ENCODE data around the gene RFC1.
A peak's percentile ranks its signal among the peaks of the same experiment; 100 is the strongest.
"Not testable (repeated sequence)": the region's sequence is repeated elsewhere in the genome, so short reads cannot be mapped to it uniquely, and the experiment has no call there.

Gene RFC1

GRCh38 chr4:39304651-39305050 lies 61.5 kb downstream of the RFC1 start:
- no peak for DNase-seq

- no peak for DNase-seq
These were observed 62.3 kb downstream of the RFC1 start for GRCh38 chr4:39303871-39304270.

- DNase-seq: no peak
These were observed 63.3 kb downstream of the RFC1 start for GRCh38 chr4:39302901-39303300.

DNA sequence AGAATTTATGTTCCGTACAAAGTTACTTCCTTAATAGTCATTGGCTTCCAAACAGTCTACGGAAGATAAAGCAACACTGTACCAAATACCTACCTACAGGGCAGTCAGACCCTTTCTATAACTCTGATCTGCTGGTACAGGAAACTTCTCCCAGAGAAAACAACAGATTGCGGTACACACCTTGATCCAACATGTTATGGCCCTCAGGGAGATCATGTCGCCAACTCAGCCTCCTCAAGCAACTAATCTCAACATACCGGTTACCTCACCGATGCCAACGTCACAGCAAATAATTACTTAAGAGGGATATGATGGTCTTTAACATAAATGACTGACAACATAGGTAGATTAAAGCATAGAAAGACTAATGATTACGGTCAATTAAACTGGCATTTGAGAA lies 70.4 kb downstream of the RFC1 start:
- DNase-seq: no peak

DNA sequence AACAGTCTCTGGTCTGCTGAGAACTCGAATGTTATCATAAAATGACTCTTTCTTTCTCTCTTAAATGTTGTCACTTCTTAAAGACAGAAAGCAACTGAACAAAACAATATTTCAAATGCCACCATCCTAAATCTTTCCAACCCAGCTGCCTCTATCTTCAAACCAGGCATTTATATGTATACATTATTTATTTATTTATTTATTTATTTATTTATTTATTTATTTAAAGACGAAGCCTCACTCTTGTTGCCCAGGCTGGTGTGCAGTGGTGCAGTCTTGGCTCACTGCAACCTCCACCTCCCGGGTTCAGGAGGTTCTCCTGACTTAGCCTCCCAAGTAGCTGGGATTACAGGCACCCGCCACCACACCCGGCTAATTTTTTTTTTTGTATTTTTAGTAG lies 73.7 kb downstream of the RFC1 start:
- DNase-seq: not testable (repeated sequence)

DNA sequence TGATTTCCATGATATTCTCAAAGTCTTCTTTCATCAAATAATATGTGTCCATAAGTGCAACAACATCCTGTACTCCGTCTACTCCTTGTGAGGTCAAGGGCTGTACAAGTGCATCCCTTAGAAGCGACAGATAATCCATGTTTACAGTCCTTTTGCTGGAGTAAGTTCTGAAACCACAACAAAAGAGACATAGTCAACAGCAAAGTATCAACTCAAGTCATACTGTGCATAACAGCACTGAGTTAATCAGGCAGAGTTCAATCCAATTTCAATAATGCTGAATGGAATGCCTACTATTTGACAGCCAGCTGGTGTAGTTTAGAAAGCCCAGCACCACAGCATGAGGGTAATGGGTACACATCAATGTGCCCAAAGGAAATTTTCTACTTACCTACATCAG lies 74.5 kb downstream of the RFC1 start:
- peak; percentile 21 for DNase-seq

DNA sequence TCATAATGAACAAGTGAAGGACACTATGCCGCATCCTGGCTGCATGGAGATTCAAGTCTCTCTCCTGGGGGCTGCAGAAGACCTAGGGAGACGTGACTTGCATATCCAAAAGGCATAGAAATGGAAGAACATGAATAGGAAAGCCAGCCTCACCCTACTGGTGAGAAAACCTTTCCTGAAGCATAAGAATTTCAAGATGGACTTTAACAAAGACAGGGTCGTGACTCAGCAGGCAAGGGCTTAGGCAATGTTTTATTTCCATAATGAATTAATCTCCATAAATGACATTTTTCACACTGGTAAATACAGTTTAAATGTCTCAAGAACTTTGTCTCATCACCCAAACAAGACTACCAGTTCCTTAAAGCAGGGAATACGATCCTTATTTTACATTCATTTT lies 78.9 kb downstream of the RFC1 start:
- DNase-seq: no peak

GRCh38 chr4:39286263-39286662 lies 79.9 kb downstream of the RFC1 start:
- DNase-seq: no peak

DNA sequence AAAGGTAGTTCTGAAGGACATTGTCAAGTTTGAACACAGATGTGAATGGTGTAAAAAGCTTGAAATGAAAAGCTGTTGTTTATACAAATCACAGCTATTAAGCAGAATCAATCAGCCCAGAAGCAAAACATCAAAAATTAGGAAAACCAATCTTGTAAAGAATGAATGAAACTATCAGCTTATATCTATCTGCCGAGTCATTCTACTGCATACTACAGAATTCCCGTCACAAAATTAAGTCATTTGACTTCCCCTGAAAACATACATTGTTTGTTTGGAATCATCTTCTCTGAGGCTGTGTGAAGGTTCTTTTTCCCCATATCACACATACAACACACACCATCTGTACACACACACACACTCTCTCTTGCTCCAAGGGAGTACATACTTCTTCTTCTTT lies 80.3 kb downstream of the RFC1 start:
- no peak for DNase-seq

DNA sequence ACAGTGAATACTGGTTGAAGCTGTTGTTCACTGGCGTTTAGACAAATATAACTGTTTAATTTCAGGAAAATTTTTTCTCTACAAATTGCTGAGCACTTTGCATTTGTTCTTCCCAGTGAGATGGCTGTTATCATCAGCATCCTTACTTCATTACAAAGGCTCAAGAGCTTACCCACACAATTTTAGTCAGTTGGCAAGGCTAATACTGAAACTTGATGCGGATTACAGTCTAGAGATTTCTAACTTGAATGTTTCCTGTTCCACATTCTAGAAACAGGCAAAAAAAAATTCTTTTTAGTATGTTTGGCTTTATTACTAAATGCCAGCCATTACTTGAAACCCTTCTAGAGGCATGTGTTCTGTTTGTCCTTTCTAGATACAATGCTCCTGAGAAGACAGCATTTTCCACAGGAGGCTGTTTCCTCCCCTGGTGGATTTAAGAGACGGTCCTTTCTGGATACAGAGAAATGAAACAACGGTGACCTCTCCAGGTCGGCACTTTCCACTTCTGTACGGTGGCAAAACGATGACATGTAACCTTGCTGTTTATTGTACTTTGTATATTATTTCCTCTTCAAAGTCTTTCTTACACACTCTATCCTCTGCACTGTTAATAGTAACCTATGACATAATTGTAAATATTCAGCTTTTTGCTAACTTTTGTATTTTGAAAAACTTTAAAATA lies 80.9 kb downstream of the RFC1 start:
- DNase-seq: peak; percentile 63

DNA sequence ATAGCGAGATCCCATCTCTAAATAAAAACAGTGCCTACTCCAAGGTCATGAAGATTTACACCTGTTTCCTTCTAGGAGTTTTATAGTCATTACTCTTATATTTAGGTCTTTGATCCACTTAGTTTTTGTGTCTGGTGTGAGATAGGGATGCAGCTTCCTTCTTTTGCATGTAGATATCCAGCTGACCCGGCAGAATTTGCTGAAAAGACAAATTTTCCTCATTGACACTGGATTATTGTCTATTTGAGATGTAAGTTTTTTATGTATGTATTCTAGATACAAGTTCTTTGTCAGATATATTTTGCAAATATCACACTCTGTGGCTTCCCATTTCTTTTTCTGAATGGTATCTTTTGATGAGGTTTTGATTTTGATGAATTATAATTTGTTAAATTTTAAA lies 85.4 kb downstream of the RFC1 start:
- DNase-seq: no peak

- no peak for DNase-seq
These were observed 86.7 kb downstream of the RFC1 start for GRCh38 chr4:39279416-39279815.

- no peak for DNase-seq
These were observed 87.7 kb downstream of the RFC1 start for GRCh38 chr4:39278476-39278875.

GRCh38 chr4:39277661-39278060 lies 88.5 kb downstream of the RFC1 start:
- not testable (repeated sequence) for DNase-seq

GRCh38 chr4:39274503-39274902 lies 91.7 kb downstream of the RFC1 start:
- DNase-seq: no peak

DNA sequence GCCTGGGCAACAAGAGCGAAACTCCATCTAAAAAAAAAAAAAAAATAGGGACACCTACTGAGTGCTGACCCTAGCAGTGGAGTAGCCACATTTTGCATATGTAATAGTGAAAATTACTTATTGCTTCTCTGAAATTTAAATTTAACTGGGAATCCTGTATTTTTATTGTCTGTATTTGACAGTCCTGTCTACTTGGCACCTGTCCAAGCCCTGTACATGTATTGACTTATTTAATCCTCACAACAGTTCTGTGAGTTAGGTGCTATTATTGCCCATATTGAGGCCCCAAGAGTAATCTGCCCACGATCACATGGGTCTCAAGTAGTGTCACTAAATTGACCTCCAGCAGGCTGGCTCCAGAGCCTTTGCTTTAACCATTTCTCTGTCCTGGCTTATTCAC lies 102.3 kb downstream of the RFC1 start:
- no peak for DNase-seq

DNA sequence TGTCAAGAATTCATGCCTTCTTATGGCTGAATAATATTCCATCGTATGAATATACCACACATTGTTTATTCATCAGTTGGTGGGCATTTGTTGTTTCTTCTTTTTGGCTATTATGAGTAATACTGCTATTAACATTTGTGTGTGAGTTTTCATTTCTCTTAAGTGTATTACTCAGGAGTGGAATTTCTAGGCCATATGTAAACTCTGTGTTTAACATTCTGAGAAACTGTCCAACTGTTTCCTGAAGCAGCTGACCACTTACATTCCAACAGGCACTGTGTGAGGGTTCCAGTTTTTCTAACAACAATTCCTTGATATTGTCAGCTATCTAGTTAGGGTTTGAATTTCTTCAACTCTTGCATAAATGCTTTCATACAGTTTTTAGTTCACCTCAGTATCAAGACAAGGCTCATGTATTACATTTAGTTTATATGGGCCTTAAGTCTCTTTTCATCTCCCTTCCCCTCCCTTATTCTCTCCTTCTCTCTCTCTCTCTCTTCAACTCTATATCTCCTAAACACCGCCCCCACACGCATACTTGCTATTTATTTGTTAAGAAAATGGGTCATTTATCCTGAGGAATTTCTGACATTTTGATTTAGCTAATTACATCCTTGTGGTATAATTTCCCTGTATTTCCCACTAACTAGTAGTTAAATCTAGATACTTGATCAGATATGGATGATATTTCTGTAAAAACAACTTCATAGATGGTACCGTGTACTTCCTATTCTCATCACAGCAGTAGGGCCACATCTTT lies 106.4 kb downstream of the RFC1 start:
- DNase-seq: no peak

GRCh38 chr4:39256436-39256835 lies 109.7 kb downstream of the RFC1 start:
- DNase-seq: no peak

- no peak for DNase-seq
These were observed 110.3 kb downstream of the RFC1 start for GRCh38 chr4:39255871-39256270.

GRCh38 chr4:39255266-39255665 lies 110.9 kb downstream of the RFC1 start:
- DNase-seq: no peak

DNA sequence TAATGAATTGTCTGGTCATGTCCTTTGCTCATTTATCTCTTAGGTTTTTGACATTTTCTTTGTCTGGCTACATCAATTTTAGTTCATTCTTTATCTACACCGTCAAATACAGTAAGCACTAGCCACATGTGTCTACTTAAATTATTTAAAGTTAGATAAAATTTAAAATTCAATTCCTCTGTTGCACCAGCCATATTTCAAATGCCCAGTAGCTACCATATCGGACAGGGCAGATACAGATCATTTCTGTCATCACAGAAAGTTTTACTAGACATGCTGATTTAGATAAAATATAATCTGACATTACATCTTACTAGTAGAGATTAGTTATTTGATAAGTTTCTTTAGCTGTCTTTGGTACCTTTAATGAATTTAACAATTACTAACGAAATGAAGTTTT lies 122.7 kb downstream of the RFC1 start:
- DNase-seq: no peak

All from activated CD4-positive, alpha-beta T cell treated with anti-CD3 and anti-CD28 coated beads, Interleukin-2, amount 50 U/mL, for 16 hours (primary cell).